ENCODE results near the gene SLC7A8. TPM values are rescaled to one million over a fixed set of nuclear protein-coding genes. Genes with fewer than 3 reads are reported as not detected.
A peak's percentile ranks its signal among the peaks of the same experiment; 100 is the strongest.

Gene SLC7A8
- total RNA-seq, 1 donor from 2014 or later, result 1.1 TPM

DNA sequence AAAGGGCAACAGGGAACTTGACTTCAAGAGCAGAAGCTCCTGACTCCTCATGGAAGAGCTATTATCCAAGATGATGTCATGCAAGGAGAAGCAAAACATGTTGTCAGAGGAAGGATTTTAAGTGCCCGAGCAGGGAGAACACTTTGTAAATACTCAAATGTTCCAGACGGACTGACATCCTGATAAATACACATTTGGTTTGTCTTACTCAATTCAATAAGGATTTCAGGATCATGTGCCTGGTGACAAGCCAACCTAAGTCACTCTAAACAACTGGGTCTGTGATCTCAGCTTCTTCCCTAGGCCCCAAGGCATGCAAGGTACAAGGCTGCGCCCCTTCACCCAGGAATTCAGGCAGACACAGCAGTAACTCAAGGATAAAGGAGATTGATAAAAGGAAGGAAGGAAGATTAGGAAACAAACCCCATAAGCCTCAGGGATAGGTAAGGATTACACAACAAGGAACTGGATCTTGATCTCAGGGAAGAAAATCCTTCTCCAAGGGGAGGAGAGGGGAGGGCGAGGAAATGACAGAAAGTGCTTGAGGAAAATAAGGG lies 37.6 kb downstream of the SLC7A8 start:
- H3K36me3 ChIP-seq (ENCODE audit: control insufficient read depth, insufficient read depth, low read length), result no peaks in the 10 kb centered on the region
- H3K4me3 ChIP-seq (ENCODE audit: low read depth, low read length), result no peak overlapping the region
- H3K27me3 ChIP-seq (ENCODE audit: control insufficient read depth, insufficient read depth, low read length), result no peaks in the 10 kb centered on the region
- TF ChIP-seq, protein P1, sequence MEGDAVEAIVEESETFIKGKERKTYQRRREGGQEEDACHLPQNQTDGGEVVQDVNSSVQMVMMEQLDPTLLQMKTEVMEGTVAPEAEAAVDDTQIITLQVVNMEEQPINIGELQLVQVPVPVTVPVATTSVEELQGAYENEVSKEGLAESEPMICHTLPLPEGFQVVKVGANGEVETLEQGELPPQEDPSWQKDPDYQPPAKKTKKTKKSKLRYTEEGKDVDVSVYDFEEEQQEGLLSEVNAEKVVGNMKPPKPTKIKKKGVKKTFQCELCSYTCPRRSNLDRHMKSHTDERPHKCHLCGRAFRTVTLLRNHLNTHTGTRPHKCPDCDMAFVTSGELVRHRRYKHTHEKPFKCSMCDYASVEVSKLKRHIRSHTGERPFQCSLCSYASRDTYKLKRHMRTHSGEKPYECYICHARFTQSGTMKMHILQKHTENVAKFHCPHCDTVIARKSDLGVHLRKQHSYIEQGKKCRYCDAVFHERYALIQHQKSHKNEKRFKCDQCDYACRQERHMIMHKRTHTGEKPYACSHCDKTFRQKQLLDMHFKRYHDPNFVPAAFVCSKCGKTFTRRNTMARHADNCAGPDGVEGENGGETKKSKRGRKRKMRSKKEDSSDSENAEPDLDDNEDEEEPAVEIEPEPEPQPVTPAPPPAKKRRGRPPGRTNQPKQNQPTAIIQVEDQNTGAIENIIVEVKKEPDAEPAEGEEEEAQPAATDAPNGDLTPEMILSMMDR (IDR thresholded peaks at IDR 0.05; ENCODE audit: insufficient read depth, low read length, severe bottlenecking), result no peak
- DNase-seq (ENCODE audit: low read depth), result peak; percentile 23
- FAIRE-seq, result no peak

DNA sequence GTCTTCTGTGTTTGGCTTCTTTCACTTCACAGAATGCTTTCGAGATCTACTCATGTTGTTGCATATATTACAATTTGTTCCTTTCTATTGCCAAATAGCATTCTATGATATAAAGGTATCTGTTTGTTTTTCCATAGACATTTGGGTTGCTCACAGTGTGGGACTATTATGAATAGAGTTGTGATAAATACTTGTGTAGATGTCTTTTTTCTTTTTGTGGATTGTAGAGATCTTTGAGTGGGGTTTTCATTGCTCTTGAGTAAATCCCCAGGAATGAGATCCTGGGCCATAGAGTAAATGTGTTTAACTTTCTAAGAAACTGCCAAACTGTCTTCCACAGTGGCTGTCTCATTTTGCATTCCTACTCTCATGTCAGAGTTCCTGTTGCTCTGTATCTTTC lies 39.5 kb downstream of the SLC7A8 start:
- DNase-seq (ENCODE audit: low read depth) (no peak), FAIRE-seq (no peak)
- H3K4me3 ChIP-seq (ENCODE audit: low read depth, low read length), result no peak overlapping the region
- TF ChIP-seq, protein P1 (IDR thresholded peaks at IDR 0.05; ENCODE audit: insufficient read depth, low read length, severe bottlenecking), result no peak
- H3K27me3 ChIP-seq (ENCODE audit: control insufficient read depth, insufficient read depth, low read length), result no peaks in the 10 kb centered on the region
- H3K36me3 ChIP-seq (ENCODE audit: control insufficient read depth, insufficient read depth, low read length), result peaks cover 1% of the 10 kb centered on the region

DNA sequence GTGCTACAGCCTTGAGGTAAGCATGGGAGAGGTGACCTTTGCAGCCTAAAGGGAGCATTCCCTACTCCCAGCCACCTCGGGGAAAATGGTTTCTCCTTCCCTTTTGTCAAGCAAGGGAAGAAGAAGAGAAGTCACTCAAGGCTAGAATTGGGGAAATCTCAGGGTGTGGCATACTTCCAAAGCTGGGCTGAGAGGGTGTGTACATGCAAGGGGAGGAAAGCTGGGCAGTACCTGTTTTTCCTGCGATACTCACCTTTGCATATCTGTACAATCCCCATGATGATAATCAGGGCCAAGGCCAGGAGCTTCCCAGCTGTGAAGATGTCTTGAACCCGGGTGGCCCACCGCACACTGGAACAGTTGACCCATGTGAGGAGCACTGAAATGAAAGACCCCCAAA lies 40.6 kb downstream of the SLC7A8 start:
- DNase-seq (ENCODE audit: low read depth) (no peak), FAIRE-seq (no peak)
- H3K27me3 ChIP-seq (ENCODE audit: control insufficient read depth, insufficient read depth, low read length), result no peaks in the 10 kb centered on the region
- TF ChIP-seq, protein P1 (IDR thresholded peaks at IDR 0.05; ENCODE audit: insufficient read depth, low read length, severe bottlenecking), result no peak
- no peak overlapping the region for H3K4me3 ChIP-seq (ENCODE audit: low read depth, low read length)
- H3K36me3 ChIP-seq (ENCODE audit: control insufficient read depth, insufficient read depth, low read length), result peaks cover 1% of the 10 kb centered on the region

DNA sequence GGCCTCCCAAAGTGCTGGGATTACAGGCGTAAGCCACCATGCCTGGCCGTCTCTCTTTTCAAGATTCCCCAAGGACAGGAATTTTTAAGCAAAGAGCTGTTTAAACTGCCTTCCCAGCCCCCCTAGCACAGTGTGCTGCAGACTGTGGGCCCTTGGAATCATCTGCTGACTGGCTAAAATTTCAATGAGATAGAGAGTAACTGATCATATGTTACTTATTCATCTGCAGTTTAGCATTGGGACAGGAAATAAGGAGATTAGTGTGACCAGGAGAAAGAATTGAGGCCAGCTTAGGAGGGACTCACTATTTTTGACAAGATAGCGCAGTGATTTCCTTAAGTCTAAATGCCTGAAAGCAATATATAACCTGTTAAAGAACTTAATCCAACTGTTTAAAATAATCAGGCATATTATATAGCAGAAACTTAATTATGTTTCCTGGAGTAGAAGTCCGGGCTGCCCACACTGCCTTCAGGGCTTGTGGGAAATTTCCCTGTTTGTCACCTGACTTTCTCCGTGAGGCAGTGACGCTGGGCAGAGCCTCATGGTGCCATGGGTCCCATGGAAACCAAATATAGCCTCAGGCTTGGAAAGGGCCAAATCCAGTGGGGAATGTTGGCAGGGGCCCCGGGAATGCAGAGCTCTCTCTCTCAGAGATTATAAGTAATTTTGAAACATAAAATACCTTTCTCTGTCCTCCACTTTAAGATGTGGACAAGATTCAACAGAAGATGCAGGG lies 41.6 kb downstream of the SLC7A8 start:
- FAIRE-seq (no peak), DNase-seq (ENCODE audit: low read depth) (peak; percentile 55)
- Histone ChIP-seq H3K4me3 (ENCODE audit: low read depth, low read length) (no peak overlapping the region), H3K27me3 (ENCODE audit: control insufficient read depth, insufficient read depth, low read length) (no peaks in the 10 kb centered on the region), H3K36me3 (ENCODE audit: control insufficient read depth, insufficient read depth, low read length) (peaks cover 1% of the 10 kb centered on the region)
- TF ChIP-seq, protein P1 (IDR thresholded peaks at IDR 0.05; ENCODE audit: insufficient read depth, low read length, severe bottlenecking), result no peak

DNA sequence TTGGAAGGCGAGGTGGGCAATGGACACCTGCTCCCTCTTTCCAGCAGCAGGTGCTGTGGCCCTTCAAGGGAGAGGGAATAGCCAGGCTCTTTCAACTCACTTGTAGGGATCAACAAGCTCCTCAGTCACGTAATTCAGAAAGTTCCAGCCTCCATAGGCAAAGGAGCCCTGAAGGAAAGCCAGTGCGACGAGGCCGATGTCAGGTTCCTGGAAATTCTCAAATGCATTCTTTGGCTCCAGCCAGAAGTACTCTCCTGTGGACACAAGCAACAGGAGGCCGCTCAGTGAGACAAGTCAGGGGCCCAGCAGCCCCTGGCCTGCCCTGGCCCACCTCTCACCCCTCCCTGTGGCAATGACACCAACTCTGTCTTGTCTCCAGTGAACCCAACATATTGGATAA lies 43.1 kb downstream of the SLC7A8 start:
- DNase-seq (ENCODE audit: low read depth), result no peak
- H3K36me3 ChIP-seq (ENCODE audit: control insufficient read depth, insufficient read depth, low read length), result peaks cover 3% of the 10 kb centered on the region
- TF ChIP-seq, protein P1 (IDR thresholded peaks at IDR 0.05; ENCODE audit: insufficient read depth, low read length, severe bottlenecking), result no peak
- no peak overlapping the region for H3K4me3 ChIP-seq (ENCODE audit: low read depth, low read length)
- H3K27me3 ChIP-seq (ENCODE audit: control insufficient read depth, insufficient read depth, low read length), result no peaks in the 10 kb centered on the region
- FAIRE-seq, result no peak

All from bronchial epithelial cell (primary cell).